ENCODE measurements around the gene EFNB3. TPM values are rescaled to one million over a fixed set of nuclear protein-coding genes. Genes with fewer than 3 reads are reported as not detected.

The EFNB3 gene, protein sequence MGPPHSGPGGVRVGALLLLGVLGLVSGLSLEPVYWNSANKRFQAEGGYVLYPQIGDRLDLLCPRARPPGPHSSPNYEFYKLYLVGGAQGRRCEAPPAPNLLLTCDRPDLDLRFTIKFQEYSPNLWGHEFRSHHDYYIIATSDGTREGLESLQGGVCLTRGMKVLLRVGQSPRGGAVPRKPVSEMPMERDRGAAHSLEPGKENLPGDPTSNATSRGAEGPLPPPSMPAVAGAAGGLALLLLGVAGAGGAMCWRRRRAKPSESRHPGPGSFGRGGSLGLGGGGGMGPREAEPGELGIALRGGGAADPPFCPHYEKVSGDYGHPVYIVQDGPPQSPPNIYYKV
- total RNA-seq = not detected
- not detected for polyA plus RNA-seq
- not detected for total RNA-seq

DNA sequence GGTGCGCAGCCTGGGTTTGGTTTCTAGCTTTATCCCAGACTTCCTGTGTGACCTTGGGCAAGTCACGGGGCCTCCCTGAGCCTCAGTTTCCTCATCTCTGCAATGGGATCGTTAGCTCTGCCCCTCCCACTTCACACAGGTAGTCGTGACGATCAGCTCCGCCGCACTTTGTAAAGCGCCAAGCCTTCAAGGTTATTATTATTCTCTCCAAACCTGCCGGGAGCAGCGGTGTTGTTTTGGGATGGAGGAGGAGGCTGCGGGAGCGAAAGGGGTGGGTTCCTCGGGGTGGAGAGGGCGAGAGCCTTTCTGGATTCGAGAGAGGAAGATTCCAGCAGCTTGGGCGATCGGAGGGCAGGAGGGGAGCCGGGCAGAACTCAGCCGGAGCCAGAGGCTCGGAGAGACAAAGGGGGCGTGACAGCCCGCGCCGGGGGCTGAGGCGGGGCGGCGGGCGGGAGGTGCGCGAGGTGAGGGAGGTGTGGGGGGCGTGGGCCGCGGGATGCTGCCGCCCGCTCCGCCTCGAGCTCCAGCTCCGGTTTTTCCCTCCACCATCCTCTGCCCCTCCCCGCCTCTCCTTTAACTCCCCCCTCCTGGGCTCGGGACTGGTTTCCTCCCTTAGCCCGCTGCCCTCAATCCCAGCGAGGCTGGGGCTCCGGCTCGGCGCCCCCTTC lies at the start of gene EFNB3:
EFNB3 (plus strand) TSS at position 602 of the 668 bp plus-strand sequence. CDS start 397 bp downstream, outside the sequence.
- peak within 1 kb of the TSS in 1 of 9 donors; percentile 7 for H3K27ac Mint-ChIP-seq
- Histone ChIP-seq H3K9me3 (ENCODE audit: control insufficient read depth in 2 of 3, low read length in 3 of 3) (no peaks in the 10 kb centered on the region), H3K27ac (ENCODE audit: low read depth, low read length) (no peak within 1 kb of the TSS), H3K4me3 (ENCODE audit: low read length) (peak within 1 kb of the TSS; percentile 13), H3K27me3 (ENCODE audit: control insufficient read depth in 2 of 2, insufficient read depth in 2 of 2, low read length in 2 of 2) (peaks cover 0 to 21% of the 10 kb centered on the region in 2 donors), H3K4me1 (ENCODE audit: control insufficient read depth in 2 of 2, insufficient read depth in 2 of 2, low read length in 2 of 2) (peaks cover 0 to 7% of the 10 kb centered on the region in 2 donors), H3K36me3 (ENCODE audit: control insufficient read depth in 2 of 3, insufficient read depth in 3 of 3, low read length in 3 of 3) (peaks cover 0 to 25% (median 0%) of the 10 kb centered on the region in 3 experiments)
- H3K27me3 Mint-ChIP-seq = peaks cover 35 to 73% (median 44%) of the 10 kb centered on the region in 5 donors
- CTCF ChIA-PET = interaction anchor here (0.6 to 0.7 kb wide), 2 partner anchors 18 to 44 kb away, joined by 3 to 5 read pairs; no protein-coding TSS in a partner anchor
- intact Hi-C loops (cut with micrococcal nuclease) = no loop called here
- H3K36me3 Mint-ChIP-seq = peaks cover 5 to 34% (median 12%) of the 10 kb centered on the region in 5 donors
- ATAC-seq = peak; percentile 39
- peaks cover 1 to 22% (median 17%) of the 10 kb centered on the region in 7 donors for H3K4me1 Mint-ChIP-seq
- no peaks in the 10 kb centered on the region for H3K9me3 Mint-ChIP-seq
- POLR2A ChIA-PET = interaction anchor here (0.6 to 0.8 kb wide), 2 partner anchors 19 to 194 kb away, joined by 4 to 7 read pairs; no protein-coding TSS in a partner anchor
- peak within 1 kb of the TSS; percentile 34 to 85 (median 72) for H3K4me3 Mint-ChIP-seq
- peak in 1 of 9 donors; percentile 22 for DNase-seq

DNA sequence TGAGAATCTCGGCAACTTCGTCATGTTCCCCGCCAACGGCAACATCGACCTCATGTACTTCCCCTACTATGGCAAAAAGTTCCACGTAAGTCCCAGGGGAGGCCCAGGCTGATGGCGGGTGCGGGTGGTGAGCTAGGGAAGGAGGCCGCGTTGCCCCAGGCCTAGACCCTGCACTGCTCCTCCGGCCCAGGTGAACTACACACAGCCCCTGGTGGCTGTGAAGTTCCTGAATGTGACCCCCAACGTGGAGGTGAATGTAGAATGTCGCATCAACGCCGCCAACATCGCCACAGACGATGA lies 49.5 kb upstream of the EFNB3 start:
- peaks cover 0 to 1% (median 0%) of the 10 kb centered on the region in 11 donors for H3K9me3 Mint-ChIP-seq
- Histone ChIP-seq H3K9me3 (ENCODE audit: control insufficient read depth in 2 of 3, low read length in 3 of 3) (no peaks in the 10 kb centered on the region), H3K4me3 (ENCODE audit: low read length) (no peak overlapping the region), H3K27me3 (ENCODE audit: control insufficient read depth in 2 of 2, insufficient read depth in 2 of 2, low read length in 2 of 2) (peaks cover 0 to 8% of the 10 kb centered on the region in 2 donors), H3K4me1 (ENCODE audit: control insufficient read depth in 2 of 2, insufficient read depth in 2 of 2, low read length in 2 of 2) (peaks cover 6 to 13% of the 10 kb centered on the region in 2 donors), H3K27ac (ENCODE audit: low read depth, low read length) (no peak overlapping the region), H3K36me3 (ENCODE audit: control insufficient read depth in 2 of 3, insufficient read depth in 3 of 3, low read length in 3 of 3) (no peaks in the 10 kb centered on the region)
- DNase-seq (no peak), ATAC-seq (no peak)
- ChIA-PET POLR2A (interaction anchor here (0.5 to 1.0 kb wide), 3 partner anchors 25 to 60 kb away, joined by 3 to 4 read pairs (median 3); partner anchors contain the start of gene TP53), CTCF (no interaction called here)
- peaks cover 0 to 2% (median 0%) of the 10 kb centered on the region in 5 donors for H3K36me3 Mint-ChIP-seq
- peaks cover 2 to 13% (median 7%) of the 10 kb centered on the region in 7 donors for H3K4me1 Mint-ChIP-seq
- no peak overlapping the region for H3K27ac Mint-ChIP-seq
- H3K27me3 Mint-ChIP-seq = peaks cover 7 to 45% (median 24%) of the 10 kb centered on the region in 5 donors
- intact Hi-C loops (cut with micrococcal nuclease) = no loop called here
- H3K4me3 Mint-ChIP-seq = no peak overlapping the region

DNA sequence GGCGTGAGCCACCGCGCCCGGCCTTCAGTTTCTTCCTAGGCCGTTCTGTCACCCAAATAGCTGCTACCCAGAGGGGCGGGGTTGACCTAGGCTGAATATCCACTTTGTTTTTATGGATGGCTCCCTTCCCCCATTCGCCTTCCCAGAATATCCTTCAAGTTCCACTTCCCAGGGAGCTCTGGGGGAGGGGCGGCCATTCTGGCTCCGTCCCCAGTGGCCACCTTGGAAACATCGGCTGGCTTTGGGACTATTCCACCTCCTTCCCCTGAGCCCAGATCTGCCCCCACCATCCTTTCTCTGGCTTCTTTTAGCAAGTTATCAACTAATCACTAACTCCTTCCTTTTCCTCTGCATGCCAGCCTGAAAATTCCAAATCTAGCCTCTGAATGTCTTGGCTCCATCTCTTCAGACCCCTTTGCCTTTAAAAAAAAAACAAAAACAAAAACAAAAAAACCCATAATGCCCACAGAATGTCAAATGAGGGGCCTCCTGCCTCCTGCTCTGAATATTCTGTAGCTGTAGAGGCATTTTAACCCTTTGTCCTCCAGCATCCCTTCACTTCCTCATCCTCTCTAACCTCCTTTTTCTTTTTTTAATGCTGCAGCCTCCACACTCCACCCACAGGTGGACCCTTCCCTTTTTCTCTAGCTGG lies 47.9 kb upstream of the EFNB3 start:
- Mint-ChIP-seq H3K4me1 (peaks cover 0 to 5% (median 0%) of the 10 kb centered on the region in 7 donors), H3K9me3 (peaks cover 0 to 1% (median 0%) of the 10 kb centered on the region in 11 donors), H3K27me3 (peaks cover 0 to 34% (median 13%) of the 10 kb centered on the region in 5 donors), H3K4me3 (no peak overlapping the region), H3K36me3 (peaks cover 0 to 2% (median 0%) of the 10 kb centered on the region in 5 donors), H3K27ac (peak overlapping the region in 1 of 9 donors; percentile 43)
- DNase-seq (no peak), ATAC-seq (no peak)
- no peaks in the 10 kb centered on the region for H3K27me3 ChIP-seq (ENCODE audit: control insufficient read depth in 2 of 2, insufficient read depth in 2 of 2, low read length in 2 of 2)
- H3K4me1 ChIP-seq (ENCODE audit: control insufficient read depth in 2 of 2, insufficient read depth in 2 of 2, low read length in 2 of 2) = no peaks in the 10 kb centered on the region
- CTCF ChIA-PET = interaction anchor here (1.5 kb wide), 1 partner anchor 31 kb away, joined by 6 read pairs; the partner anchor contains the start of genes TP53 and WRAP53
- H3K36me3 ChIP-seq (ENCODE audit: control insufficient read depth in 2 of 3, insufficient read depth in 3 of 3, low read length in 3 of 3) = no peaks in the 10 kb centered on the region
- no peak overlapping the region for H3K27ac ChIP-seq (ENCODE audit: low read depth, low read length)
- no peaks in the 10 kb centered on the region for H3K9me3 ChIP-seq (ENCODE audit: control insufficient read depth in 2 of 3, low read length in 3 of 3)
- intact Hi-C loops (cut with micrococcal nuclease) = no loop called here
- POLR2A ChIA-PET = interaction anchor here (0.5 to 1.0 kb wide), 4 partner anchors 29 to 184 kb away, joined by 3 to 4 read pairs (median 4); partner anchors contain the start of genes MPDU1, SAT2, TP53 and WRAP53
- no peak overlapping the region for H3K4me3 ChIP-seq (ENCODE audit: low read length)

DNA sequence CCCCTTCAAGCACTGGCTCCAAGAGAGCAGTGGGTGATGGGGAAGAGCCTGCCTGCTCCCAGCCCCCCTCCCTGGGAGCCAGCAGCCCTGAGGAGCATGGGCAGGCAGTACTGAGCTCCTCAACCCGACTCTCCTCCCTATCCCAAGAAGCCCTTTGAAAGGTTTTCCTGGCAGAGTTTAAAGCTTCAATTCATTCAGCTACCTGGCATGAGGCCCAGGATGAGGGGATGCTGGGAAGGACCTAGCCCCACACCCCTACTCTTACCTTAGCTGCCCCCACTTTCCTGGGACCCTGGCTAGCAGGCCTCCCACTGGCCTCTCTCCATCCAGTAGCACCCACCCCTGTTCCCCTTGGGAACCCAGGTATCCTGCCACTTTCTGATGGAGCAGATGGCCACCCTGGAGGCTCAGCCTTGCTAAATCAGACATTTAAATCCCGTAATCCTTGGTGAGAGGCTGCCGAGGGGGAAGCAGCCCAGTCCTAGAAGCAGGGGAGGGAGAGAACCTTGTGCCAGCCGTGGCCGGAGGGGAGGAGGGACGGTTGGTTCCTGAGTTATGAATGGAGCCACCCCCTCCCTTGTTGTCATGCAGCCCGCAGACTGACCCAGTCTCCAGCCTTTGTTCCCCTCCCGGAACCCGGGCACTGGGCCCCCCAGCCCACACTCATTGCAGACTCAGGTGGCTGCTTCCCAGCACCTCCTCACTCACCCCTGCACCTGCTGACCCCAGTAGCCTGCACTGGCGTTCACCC lies 37.2 kb upstream of the EFNB3 start:
- CTCF ChIA-PET = interaction anchor here (0.6 kb wide), 2 partner anchors 31 to 404 kb away, joined by 3 to 5 read pairs; no protein-coding TSS in a partner anchor
- no peak overlapping the region for H3K4me3 ChIP-seq (ENCODE audit: low read length)
- Mint-ChIP-seq H3K36me3 (peaks cover 5 to 25% (median 10%) of the 10 kb centered on the region in 5 donors), H3K27me3 (no peaks in the 10 kb centered on the region), H3K9me3 (no peaks in the 10 kb centered on the region), H3K4me1 (no peaks in the 10 kb centered on the region), H3K27ac (peak overlapping the region in 4 of 9 donors; percentile 13 to 70 (median 29)), H3K4me3 (no peak overlapping the region)
- H3K27me3 ChIP-seq (ENCODE audit: control insufficient read depth in 2 of 2, insufficient read depth in 2 of 2, low read length in 2 of 2) = no peaks in the 10 kb centered on the region
- intact Hi-C loops (cut with micrococcal nuclease) = no loop called here
- ATAC-seq (no peak), DNase-seq (no peak)
- H3K4me1 ChIP-seq (ENCODE audit: control insufficient read depth in 2 of 2, insufficient read depth in 2 of 2, low read length in 2 of 2) = no peaks in the 10 kb centered on the region
- H3K27ac ChIP-seq (ENCODE audit: low read depth, low read length) = no peak overlapping the region
- POLR2A ChIA-PET = interaction anchor here (0.6 to 2.0 kb wide), 5 partner anchors 15 to 126 kb away, joined by 3 to 10 read pairs (median 3); partner anchors contain the start of gene TP53
- no peaks in the 10 kb centered on the region for H3K9me3 ChIP-seq (ENCODE audit: control insufficient read depth in 2 of 3, low read length in 3 of 3)
- H3K36me3 ChIP-seq (ENCODE audit: control insufficient read depth in 2 of 3, insufficient read depth in 3 of 3, low read length in 3 of 3) = peaks cover 4 to 60% (median 9%) of the 10 kb centered on the region in 3 experiments

DNA sequence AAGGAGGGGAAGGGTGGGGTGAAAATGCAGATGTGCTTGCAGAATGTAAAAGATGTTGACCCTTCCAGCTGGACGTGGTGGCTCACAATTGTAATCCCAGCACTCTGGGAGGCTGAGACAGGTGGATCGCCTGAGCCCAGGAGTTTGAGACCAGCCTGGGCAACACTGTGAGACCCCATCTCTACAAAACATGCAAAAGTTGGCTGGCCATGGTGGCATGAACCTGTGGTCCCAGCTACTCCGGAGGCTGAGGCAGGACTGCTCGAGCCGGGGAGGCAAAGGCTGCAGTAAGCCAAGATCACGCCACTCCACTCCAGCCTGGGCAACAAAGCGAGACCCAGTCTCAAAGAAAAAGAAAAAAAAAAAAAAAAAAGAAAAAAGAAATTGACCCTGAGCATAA lies 36.5 kb upstream of the EFNB3 start:
- Histone ChIP-seq H3K27me3 (ENCODE audit: control insufficient read depth in 2 of 2, insufficient read depth in 2 of 2, low read length in 2 of 2) (no peaks in the 10 kb centered on the region), H3K9me3 (ENCODE audit: control insufficient read depth in 2 of 3, low read length in 3 of 3) (peaks cover 0 to 5% (median 4%) of the 10 kb centered on the region in 3 experiments), H3K27ac (ENCODE audit: low read depth, low read length) (no peak overlapping the region), H3K4me1 (ENCODE audit: control insufficient read depth in 2 of 2, insufficient read depth in 2 of 2, low read length in 2 of 2) (no peaks in the 10 kb centered on the region), H3K36me3 (ENCODE audit: control insufficient read depth in 2 of 3, insufficient read depth in 3 of 3, low read length in 3 of 3) (peaks cover 10 to 67% (median 14%) of the 10 kb centered on the region in 3 experiments), H3K4me3 (ENCODE audit: low read length) (no peak overlapping the region)
- CTCF ChIA-PET = interaction anchor here (0.7 kb wide), 1 partner anchor 352 kb away, joined by 3 read pairs; no protein-coding TSS in a partner anchor
- H3K27me3 Mint-ChIP-seq = no peaks in the 10 kb centered on the region
- intact Hi-C loops (cut with micrococcal nuclease) = no loop called here
- peak overlapping the region in 1 of 9 donors; percentile 12 for H3K27ac Mint-ChIP-seq
- H3K4me1 Mint-ChIP-seq = no peaks in the 10 kb centered on the region
- peaks cover 8 to 30% (median 15%) of the 10 kb centered on the region in 5 donors for H3K36me3 Mint-ChIP-seq
- DNase-seq (no peak), ATAC-seq (no peak)
- no peak overlapping the region for H3K4me3 Mint-ChIP-seq
- POLR2A ChIA-PET = interaction anchor here (0.7 to 12.0 kb wide), 2 partner anchors 18 to 365 kb away, joined by 3 to 86 read pairs; partner anchors contain the start of genes TP53 and WRAP53
- H3K9me3 Mint-ChIP-seq = peaks cover 0 to 4% (median 0%) of the 10 kb centered on the region in 11 donors

All from naive thymus-derived CD4-positive, alpha-beta T cell (primary cell).